Fibroblast of skin of right biceps (primary cell): Measurements from ENCODE around the gene NUDT19.
"Not testable (repeated sequence)": the region's sequence is repeated elsewhere in the genome, so short reads cannot be mapped to it uniquely, and the experiment has no call there.

Source experiments
- DNase-seq: peaks from one replicate; pipeline ENCODE4 v3.0.0-alpha.2; 2013

Gene NUDT19

GRCh38 chr19:32716203-32716602 is 24.6 kb downstream of the NUDT19 start:
- not testable (repeated sequence) for DNase-seq

DNA sequence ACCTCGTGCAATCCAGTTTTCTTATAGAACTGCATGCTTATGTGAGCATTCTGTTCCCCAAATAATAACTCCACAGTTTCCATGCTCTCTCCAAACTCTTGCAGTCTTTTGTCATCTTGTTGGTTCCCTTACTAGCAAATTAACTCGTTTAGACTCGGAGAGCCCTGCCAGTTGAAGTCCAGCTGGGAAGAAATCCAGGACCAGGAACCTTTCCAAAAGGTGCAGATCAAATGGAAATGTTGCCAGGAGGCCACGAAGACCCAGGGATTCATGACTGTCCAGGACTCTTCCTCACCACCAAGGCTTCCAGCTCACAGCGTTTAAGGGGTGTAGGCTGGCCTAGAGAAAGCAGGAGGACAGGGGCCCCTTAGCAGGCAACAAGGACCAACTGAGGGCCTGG is 25.9 kb downstream of the NUDT19 start:
- no peak for DNase-seq

DNA sequence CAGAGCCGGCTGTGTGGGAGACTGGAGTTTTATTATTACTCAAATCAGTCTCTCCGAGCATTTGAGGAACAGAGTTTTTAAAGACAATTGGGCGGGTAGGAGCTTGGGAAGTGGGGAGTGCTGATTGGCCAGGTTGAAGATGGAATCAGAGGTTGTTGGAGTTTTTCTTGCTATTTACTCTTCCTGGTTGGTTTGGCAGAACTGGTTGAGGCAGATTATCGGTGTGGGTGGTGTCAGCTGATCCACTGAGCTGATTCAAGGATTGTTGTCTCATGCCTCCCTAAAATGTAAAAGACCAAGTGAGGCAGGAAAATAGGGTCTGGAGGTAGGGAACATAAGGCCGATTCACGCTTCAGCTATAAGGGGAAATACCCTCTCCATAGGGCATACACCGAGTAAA is 26.7 kb downstream of the NUDT19 start:
- DNase-seq, result no peak

GRCh38 chr19:32719611-32720059 is 28.0 kb downstream of the NUDT19 start, which contains the start of gene TDRD12:
TSS of gene TDRD12 (plus strand) at chr19:32719767. CDS start at chr19:32720073, 306 bp downstream.
- no peak for DNase-seq

- DNase-seq, result no peak
Measured at GRCh38 chr19:32720216-32720935, 28.8 kb downstream of the NUDT19 start.

- no peak for DNase-seq
Measured at GRCh38 chr19:32720936-32721250, 29.3 kb downstream of the NUDT19 start.

GRCh38 chr19:32735936-32736335 is 44.3 kb downstream of the NUDT19 start:
- DNase-seq, result no peak

- DNase-seq, result no peak
Measured at GRCh38 chr19:32743021-32743420, 51.4 kb downstream of the NUDT19 start.

DNA sequence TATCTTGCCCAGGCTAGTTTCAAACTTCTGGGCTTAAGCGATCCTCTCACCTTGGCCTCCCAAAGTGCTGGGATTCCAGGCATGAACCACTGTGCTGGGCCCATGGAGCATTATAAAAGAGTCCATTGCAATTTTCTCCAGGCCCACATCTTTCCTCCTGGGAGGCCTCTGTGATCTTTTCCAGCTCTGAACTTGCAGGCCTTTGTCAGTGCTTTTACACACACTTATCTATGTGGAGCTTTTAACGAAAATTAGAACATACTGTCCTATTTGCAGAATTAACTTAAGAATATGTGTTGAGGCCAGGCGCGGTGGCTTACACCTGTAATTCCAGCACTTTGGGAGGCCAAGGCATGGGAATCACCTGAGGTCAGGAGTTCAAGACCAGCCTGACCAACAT is 51.8 kb downstream of the NUDT19 start:
- no peak for DNase-seq

DNA sequence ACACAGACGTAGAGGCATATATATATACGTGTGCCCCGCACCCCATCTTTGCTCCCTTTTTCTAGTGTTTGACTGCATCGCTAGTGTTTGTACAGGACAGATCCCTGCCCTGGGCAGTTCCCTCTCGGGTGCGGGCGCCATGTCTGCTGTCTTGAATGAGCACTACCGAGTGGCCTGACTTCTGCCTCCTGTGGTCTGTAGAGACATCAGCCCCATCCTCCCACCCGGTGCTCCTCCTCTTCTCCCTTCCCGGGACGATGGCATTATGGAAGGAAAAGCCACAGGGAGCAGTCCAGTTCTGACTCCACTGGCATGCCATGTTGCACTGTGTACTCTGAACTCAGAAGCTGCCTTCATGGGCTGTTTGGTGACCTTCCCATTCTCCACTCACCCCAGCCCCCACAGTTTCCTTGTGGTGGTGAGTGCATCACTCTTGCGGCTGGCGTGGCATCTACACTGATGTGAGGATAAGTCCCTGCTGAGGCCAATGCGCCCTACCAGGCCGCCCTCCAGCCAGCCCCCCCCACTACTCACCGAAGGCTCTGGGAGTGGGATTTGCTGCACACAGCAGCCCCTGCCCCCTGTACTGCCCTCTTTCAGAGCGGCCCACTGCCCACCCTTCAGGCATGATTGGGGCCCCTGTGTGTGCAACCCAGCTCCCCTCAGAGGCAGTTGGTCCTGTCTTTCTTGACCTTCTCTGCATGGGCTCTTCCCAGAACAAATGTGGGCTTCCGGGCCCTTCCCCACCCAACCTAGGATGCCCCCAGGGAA is 53.1 kb downstream of the NUDT19 start:
- DNase-seq, result no peak

- DNase-seq, result peak; percentile 1
Measured at GRCh38 chr19:32745594-32746251, 54.1 kb downstream of the NUDT19 start.

GRCh38 chr19:32746631-32747196 is 55.1 kb downstream of the NUDT19 start:
- peak; percentile 3 for DNase-seq

DNA sequence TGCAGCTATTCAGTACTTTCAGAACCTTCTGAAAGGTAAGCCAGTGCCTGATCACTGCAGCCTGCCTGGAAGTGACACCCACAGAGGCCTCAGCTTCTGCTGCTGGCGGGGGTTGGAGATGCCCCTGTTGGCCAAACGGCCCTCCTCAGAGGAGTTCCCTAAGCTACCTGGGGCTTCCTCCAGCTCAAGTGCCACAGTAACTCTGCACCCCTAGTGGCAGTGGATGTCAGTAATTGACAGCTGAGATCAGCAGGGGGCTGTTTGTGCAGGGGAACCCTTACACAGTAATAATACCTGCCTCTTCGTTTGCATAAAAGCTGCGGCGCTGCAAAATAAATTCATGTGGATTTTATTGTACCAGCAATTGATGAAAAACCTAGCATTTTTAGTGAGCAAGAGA is 56.9 kb downstream of the NUDT19 start:
- DNase-seq, result no peak

GRCh38 chr19:32748948-32749347 is 57.3 kb downstream of the NUDT19 start:
- no peak for DNase-seq

GRCh38 chr19:32749361-32749760 is 57.7 kb downstream of the NUDT19 start:
- DNase-seq, result no peak

DNA sequence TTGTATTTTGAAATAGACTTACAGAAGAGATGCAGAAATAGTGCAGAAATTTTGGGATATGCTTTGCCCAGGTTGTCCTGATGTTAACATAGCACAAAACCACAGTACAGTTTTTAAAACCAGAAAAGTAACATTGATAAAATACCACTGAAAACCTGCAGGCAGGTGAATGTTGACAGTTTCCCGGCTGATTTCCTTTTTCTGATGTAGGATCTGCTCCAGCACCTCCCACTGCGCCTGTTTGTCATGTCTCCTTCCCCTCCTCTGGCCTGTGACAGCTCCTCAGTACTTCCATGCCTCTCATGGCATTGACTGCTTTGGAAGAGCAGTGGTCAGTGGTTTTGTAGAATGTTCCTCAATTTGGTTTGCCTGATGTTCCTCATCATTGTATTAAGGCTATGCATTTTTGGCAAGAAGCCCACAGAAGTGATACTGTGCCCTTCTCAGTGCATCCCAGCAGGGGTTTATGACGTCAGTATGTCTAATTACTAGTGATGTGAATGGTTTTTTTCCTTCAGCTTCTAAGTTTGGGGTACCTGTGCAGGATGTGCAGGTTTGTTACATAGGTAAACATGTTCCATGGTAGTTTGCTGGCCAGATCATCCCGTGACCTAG is 58.9 kb downstream of the NUDT19 start:
- no peak for DNase-seq

DNA sequence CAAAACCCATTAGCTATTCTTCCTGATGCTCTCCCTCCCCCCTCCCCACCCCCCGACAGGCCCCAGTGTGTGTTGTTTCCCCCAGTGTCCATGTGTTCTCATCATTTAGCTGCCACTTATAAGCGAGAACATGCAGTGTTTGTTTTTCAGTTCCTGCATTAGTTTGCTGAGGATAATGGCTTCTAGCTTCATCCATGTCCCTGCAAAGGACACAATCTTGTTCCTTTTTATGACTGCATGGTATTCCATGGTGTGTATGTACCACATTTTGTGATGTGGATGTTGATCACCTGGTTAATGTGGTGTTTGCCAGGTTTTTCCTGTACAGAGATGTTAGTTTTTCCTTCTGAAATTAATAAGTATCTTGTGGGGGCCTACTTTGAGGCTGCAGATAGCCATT is 59.4 kb downstream of the NUDT19 start:
- DNase-seq, result no peak

GRCh38 chr19:32757189-32757588 is 65.6 kb downstream of the NUDT19 start:
- no peak for DNase-seq
